Esophagus muscularis mucosa (tissue), 4 donors: ENCODE data around the gene MGAT4A.

Experiments used
- EP300 ChIP-seq: sonication (generic); formaldehyde crosslinking; IDR thresholded peaks from one replicate; pipeline ENCODE4 v1.6.1; 2017; ENCODE audit warnings: antibody characterized with exemption
- POLR2A ChIP-seq: fragments of 450-650 bp; IDR thresholded peaks from one replicate; pipeline ENCODE4 v1.6.1; 2017; ENCODE audit warnings: antibody characterized with exemption, moderate library complexity, mild to moderate bottlenecking, low read depth
- POLR2AphosphoS5 ChIP-seq, 2 donors: sonication (generic); formaldehyde crosslinking; IDR thresholded peaks; one replicate each; pipeline ENCODE4 v1.6.1; 2017; ENCODE audit warnings: antibody characterized with exemption in 2 of 2
- TF ChIP-seq, protein P1 (sequence below), 3 experiments: fragments of 200-600 bp in 2 of 3; fragments of 450-650 bp in 1 of 3; sonication (generic) in 2 of 3; IDR thresholded peaks; one replicate each; pipeline ENCODE4 v1.5.1; 2017 to 2019; ENCODE audit warnings: antibody characterized with exemption in 3 of 3, mild to moderate bottlenecking in 2 of 3, moderate library complexity in 1 of 3

- TF ChIP-seq, protein P1, sequence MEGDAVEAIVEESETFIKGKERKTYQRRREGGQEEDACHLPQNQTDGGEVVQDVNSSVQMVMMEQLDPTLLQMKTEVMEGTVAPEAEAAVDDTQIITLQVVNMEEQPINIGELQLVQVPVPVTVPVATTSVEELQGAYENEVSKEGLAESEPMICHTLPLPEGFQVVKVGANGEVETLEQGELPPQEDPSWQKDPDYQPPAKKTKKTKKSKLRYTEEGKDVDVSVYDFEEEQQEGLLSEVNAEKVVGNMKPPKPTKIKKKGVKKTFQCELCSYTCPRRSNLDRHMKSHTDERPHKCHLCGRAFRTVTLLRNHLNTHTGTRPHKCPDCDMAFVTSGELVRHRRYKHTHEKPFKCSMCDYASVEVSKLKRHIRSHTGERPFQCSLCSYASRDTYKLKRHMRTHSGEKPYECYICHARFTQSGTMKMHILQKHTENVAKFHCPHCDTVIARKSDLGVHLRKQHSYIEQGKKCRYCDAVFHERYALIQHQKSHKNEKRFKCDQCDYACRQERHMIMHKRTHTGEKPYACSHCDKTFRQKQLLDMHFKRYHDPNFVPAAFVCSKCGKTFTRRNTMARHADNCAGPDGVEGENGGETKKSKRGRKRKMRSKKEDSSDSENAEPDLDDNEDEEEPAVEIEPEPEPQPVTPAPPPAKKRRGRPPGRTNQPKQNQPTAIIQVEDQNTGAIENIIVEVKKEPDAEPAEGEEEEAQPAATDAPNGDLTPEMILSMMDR (IDR thresholded peaks at IDR 0.05) = peak in 1 of 3 experiments; percentile 14
- TF ChIP-seq POLR2A (no peak), EP300 (no peak), POLR2AphosphoS5 (IDR thresholded peaks at IDR 0.05) (no peak)
Observed at GRCh38 chr2:98577313-98577712, 153.6 kb downstream of the MGAT4A start.
